Posterior cingulate gyrus (tissue), 11 donors: Measurements from ENCODE around the gene PCCA.
"Not testable (repeated sequence)": the region's sequence is repeated elsewhere in the genome, so short reads cannot be mapped to it uniquely, and the experiment has no call there.

ENCODE experiments used
- DNase-seq, 10 donors: peaks; one replicate each; pipeline versions ENCODE4 v3.0.0 to v3.0.0-alpha.2; 2020 to 2021; ENCODE audit warnings: mixed read lengths in 3 of 10
- intact Hi-C: fragments of 100-400 bp; cut with DNase I; formaldehyde crosslinking; loops from one replicate; pipeline ENCODE4 v1.15.1; 2023

Gene PCCA, protein sequence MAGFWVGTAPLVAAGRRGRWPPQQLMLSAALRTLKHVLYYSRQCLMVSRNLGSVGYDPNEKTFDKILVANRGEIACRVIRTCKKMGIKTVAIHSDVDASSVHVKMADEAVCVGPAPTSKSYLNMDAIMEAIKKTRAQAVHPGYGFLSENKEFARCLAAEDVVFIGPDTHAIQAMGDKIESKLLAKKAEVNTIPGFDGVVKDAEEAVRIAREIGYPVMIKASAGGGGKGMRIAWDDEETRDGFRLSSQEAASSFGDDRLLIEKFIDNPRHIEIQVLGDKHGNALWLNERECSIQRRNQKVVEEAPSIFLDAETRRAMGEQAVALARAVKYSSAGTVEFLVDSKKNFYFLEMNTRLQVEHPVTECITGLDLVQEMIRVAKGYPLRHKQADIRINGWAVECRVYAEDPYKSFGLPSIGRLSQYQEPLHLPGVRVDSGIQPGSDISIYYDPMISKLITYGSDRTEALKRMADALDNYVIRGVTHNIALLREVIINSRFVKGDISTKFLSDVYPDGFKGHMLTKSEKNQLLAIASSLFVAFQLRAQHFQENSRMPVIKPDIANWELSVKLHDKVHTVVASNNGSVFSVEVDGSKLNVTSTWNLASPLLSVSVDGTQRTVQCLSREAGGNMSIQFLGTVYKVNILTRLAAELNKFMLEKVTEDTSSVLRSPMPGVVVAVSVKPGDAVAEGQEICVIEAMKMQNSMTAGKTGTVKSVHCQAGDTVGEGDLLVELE

DNA sequence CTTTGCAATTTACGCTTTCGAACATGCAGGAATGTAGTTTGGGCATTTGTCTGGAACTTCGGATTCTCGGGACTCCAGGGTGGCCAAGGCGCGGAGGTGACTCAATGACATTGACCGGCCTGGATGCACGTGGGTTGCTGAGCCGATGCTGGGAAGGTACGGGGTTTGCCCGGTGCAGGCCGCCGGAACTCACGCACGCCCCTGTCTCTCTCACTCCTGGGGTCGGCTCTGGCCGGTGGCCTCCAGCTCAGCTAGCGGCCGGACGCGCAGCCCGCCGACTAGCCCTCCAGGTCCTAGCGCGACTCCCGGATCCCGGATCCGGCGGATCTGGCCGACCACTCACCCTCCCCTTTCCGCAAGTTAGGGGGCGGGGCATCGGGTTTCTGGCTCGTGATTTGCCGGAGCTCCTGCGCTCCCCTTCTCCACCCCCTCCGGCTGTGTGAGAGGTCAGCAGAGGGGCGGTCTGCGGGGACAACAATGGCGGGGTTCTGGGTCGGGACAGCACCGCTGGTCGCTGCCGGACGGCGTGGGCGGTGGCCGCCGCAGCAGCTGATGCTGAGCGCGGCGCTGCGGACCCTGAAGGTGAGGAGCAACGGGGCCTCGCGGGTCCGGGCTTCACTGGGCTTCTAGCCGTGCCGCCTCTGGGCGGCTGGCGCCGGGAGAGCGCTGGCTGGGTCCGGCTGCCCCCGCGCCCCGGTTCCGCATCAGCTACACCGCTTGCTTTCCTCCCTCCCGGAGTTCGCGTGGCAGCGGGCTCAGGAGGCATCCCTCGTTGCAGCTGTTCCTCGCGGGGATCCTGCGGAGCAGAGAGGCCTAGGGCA is at the start of gene PCCA:
PCCA (plus strand) TSS at position 450 of the 821 bp plus-strand sequence; CDS start at position 478, 28 bp downstream.
- DNase-seq: peak; percentile 93 to 99 (median 96)
- intact Hi-C loops: no loop called here

GRCh38 chr13:100039740-100040139 is 49.2 kb upstream of the PCCA start:
- intact Hi-C loops: no loop called here

GRCh38 chr13:100040196-100040595 is 48.7 kb upstream of the PCCA start:
- intact Hi-C loops: no loop called here
- no peak for DNase-seq

More at GRCh38 chr13:100039740-100040139, 49.2 kb upstream of the PCCA start:
- no peak for DNase-seq

DNA sequence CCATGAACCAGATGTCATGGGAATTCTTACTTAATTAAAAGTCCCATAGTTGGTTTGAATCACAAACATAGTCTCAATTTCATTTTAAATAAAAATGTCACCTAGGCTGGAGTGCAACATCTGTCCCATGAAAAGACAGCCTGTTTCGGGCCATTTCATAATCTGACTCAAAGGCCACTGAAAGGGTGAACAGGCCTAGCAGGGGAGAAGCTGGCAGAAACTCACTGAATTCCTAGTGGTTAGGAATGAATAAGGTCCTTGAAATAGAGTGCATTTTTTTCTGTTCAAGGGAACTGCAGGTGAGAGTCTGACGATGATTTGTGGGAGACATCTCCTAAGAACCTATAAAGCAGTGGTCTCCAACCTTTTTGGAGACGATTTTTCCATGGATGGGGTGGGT is 44.0 kb upstream of the PCCA start:
- DNase-seq: no peak
- intact Hi-C loops: no loop called here

GRCh38 chr13:100045355-100045754 is 43.5 kb upstream of the PCCA start:
- no peak for DNase-seq
- intact Hi-C loops: no loop called here

GRCh38 chr13:100051070-100051469 is 37.8 kb upstream of the PCCA start:
- no peak for DNase-seq
- intact Hi-C loops: no loop called here

- intact Hi-C loops: no loop called here
- no peak for DNase-seq
These were observed 29.1 kb upstream of the PCCA start for GRCh38 chr13:100059827-100060226.

DNA sequence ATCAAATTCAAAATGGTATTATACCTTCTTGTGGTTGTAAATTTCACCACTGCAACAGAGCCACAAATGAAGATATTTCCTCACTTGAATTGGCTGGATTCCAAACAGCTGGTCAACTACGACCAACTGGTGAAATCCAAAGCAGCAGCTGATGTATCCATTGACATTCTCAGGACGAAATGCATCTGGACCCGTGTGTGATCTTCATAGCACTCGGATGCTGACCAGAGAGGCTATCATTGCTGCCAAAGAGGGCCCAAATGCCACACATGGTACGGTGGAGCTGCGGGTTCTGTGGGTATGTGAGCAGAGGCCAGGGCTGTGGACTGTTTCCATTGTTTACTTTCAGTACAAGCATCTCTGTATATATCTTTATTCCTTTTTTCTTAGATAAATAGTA is 25.6 kb upstream of the PCCA start:
- intact Hi-C loops: no loop called here
- DNase-seq: no peak

- DNase-seq: no peak
- intact Hi-C loops: no loop called here
These were observed 25.0 kb upstream of the PCCA start for GRCh38 chr13:100063906-100064305.

- DNase-seq: no peak
- intact Hi-C loops: no loop called here
These were observed 20.6 kb upstream of the PCCA start for GRCh38 chr13:100068133-100068931.

- DNase-seq: no peak
- intact Hi-C loops: no loop called here
These were observed 19.6 kb upstream of the PCCA start for GRCh38 chr13:100069278-100069677.

GRCh38 chr13:100075700-100076587 is 12.9 kb upstream of the PCCA start:
- intact Hi-C loops: no loop called here
- DNase-seq: no peak

- intact Hi-C loops, DNase-seq: not testable (repeated sequence)
These were observed 9.9 kb upstream of the PCCA start for GRCh38 chr13:100079003-100079402.

GRCh38 chr13:100083401-100083800 is 5.5 kb upstream of the PCCA start:
- intact Hi-C loops, DNase-seq: not testable (repeated sequence)

- no peak for DNase-seq
- intact Hi-C loops: no loop called here
These were observed 635 bp upstream of the PCCA start for GRCh38 chr13:100088273-100088643.

GRCh38 chr13:100089465-100090032 is 656 bp downstream of the PCCA start:
- DNase-seq: no peak
- intact Hi-C loops: loop anchor here (10.0 kb wide), 1 partner anchor 425 kb away; no protein-coding TSS in a partner anchor

GRCh38 chr13:100090861-100091260 is 2.0 kb downstream of the PCCA start:
- intact Hi-C loops: loop anchor here (10.0 kb wide), 1 partner anchor 426 kb away; no protein-coding TSS in a partner anchor
- no peak for DNase-seq

- DNase-seq: no peak
- intact Hi-C loops: loop anchor here (10.0 kb wide), 1 partner anchor 427 kb away; no protein-coding TSS in a partner anchor
These were observed 2.5 kb downstream of the PCCA start for GRCh38 chr13:100091391-100091790.
